HG02642 (cell line): ENCODE results near the gene CDADC1.

ENCODE experiments used
- ATAC-seq: cut with Tn5 transposase; IDR thresholded peaks from one replicate; pipeline ENCODE4 v1.9.1; 2021; ENCODE audit warnings: mild to moderate bottlenecking; ENCODE audit not compliant: unreplicated experiment, poor library complexity

CDADC1 gene

DNA sequence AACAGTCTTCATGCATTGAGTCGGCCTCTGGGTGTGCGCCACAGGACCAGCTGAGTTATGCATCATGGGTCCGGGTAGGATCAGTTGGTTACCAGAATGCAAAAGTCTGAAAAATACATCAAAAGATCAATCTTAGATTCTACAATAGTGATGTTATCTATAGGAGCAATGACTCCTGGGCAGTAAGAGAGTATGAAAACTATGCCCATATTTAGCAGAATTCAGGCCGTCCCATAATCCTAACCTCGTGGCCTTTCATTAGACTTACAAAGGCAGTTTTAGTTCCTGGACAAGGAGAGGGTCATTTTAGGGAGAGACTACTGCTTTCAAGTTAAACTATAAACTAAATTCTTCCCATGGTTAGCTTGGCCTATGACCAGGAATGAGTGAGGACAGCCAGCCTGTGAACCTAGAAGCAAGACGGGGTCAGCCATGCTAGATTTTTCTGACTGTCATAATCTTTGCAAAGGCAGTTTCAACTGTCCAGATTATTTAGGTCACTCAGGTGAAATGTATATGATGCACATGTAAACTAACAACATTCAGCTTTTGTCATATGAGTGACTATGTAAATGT is 11.8 kb upstream of the CDADC1 start:
- ATAC-seq, result no peak

- ATAC-seq, result no peak
Observed at GRCh38 chr13:49238621-49239020, 9.1 kb upstream of the CDADC1 start.

DNA sequence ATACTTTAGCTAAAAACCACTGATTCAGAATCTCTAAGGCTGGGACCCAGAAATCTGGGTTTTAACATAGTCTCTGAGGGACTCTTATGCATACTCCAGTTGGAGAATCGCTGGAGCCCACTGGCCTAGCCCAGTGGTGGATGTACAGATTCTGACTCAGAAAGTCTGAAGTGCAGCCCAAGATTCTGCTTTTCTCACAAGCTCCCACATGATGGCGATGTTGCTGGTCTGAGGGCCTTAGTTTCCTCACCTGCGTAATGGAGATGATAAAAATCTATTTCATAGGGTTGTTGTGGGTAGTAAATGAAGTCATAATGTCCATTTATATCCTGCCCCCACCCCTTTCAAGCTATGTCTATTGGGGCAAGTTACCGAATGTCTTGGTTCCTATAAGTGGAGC is 7.7 kb upstream of the CDADC1 start:
- ATAC-seq, result no peak

DNA sequence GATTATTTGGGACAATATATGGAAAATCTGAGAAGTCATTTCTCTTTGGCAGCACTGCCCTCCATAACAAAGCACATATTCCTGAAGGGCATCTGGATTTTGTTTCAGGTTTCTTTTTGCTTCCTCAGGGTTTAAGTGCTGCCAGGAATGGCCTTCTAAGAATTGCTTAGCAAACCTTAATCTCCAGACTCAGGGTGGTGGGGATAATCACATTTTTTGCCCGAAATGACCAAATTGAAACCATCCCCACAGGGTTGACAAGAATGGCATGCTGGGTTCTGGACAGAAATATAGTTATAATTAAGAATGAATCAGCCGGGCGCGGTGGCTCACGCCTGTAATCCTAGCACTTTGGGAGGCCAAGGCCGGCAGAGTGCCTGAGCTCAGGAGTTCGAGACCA is 6.4 kb upstream of the CDADC1 start:
- no peak for ATAC-seq

DNA sequence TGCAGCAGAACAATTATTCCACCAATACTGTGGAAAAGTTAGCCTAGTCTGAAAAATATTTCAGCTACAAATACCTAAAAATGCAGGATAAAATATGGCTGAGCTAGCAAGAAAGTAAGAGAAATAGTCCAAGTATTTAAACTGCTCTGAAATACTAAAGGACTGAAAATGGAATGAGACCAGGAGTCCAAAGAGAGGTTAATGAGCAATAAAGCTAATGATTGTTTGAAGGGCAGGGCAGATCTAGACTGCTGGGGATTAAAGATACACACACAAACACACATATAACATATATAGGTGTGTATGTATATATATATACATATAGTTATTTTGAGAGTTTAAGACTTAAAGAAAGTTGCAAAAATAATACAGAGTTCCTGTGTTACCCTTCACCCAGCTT is 2.6 kb upstream of the CDADC1 start:
- no peak for ATAC-seq

- ATAC-seq, result peak; percentile 49
Observed at GRCh38 chr13:49246850-49247642, 679 bp upstream of the CDADC1 start.

- no peak for ATAC-seq
Observed at GRCh38 chr13:49248622-49249002, 887 bp downstream of the CDADC1 start.

DNA sequence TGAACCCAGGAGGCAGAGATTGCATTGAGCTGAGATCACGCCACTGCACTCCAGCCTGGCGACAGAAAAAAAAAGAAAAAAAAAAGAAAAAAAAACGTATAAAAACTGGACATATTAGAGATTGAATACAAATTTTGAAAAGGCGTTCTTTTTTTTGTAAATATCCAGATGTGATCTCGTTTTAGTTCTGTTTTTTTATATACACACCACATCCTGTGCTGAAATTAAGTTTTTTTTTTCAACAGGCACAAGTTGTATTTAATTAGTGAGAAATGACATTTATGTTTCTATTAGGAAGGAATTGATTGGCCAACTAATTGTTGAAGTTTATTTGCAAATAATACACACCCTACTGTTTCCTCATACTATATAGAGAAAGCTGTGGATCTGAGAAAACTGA is 3.6 kb downstream of the CDADC1 start:
- no peak for ATAC-seq

- ATAC-seq, result no peak
Observed at GRCh38 chr13:49253310-49253709, 5.6 kb downstream of the CDADC1 start.

DNA sequence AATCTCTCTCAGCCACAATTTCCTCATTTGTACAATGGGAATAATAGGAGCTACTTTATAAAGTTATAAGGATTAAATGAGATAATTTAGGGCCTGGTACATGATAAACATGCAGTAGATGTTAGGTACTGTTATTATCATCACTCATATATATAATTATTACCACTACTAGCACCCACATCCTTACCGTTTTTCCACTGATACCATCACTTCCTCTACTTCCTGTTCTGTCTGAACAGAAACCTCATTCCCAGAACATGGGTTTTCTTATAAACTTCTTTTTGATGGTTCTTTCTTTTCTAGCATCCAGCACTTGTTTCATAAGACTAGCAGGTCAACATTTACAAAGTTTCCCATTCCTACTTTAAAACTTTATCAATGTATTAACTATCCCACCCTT is 6.3 kb downstream of the CDADC1 start:
- ATAC-seq, result no peak

- ATAC-seq, result no peak
Observed at GRCh38 chr13:49256841-49257240, 9.1 kb downstream of the CDADC1 start.

DNA sequence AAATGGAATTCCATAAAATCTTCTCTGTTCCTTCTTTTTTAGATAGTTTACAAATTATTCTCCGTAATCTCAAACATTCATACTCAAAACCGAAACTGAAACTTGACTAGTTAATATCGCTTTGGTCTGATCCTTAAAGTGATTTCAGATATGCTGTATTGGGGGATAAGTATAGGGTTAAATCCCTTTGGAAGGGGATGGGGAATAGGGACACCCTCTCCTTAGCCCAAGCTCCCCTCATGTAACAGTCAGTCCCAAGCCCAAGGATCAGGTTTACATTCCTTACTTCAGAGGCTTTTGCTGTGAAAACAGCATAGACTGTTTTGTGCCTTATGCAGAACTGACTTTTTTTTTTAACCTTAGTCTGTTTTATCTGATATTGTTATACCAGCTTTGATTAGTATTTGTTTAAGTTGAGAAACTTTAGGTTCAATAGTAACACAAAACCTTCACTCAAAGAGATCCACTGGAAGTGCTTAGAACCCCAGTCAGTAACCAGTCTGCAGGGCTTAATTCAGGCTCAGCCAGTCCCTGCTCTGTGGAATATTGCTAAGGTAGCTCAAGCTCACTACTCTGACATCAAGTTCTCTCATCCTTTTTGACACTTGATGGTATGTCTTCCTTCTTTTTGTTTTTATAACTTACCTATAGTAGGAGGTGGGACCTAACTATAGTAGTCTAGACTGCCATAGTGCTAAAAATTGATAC is 10.5 kb downstream of the CDADC1 start:
- no peak for ATAC-seq

- no peak for ATAC-seq
Observed at GRCh38 chr13:49259586-49259985, 11.9 kb downstream of the CDADC1 start.

DNA sequence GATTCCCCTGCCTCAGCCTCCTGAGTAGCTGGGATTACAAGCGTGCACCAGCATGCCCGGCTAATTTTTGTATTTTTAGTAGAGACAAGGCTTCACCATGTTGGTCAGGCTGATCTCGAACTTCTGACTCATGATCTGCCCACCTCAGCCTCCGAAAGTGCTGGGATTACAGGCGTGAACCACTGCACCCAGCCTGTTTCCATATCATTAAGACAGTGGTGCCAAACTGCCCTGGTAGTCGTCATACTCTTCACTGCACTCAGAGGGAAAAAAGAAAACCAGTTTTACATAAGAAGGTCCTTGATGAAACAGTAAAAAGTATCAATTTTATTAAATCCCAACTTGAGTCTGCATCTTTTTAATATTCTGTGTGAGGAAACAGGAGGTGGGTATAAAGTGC is 14.9 kb downstream of the CDADC1 start:
- no peak for ATAC-seq

DNA sequence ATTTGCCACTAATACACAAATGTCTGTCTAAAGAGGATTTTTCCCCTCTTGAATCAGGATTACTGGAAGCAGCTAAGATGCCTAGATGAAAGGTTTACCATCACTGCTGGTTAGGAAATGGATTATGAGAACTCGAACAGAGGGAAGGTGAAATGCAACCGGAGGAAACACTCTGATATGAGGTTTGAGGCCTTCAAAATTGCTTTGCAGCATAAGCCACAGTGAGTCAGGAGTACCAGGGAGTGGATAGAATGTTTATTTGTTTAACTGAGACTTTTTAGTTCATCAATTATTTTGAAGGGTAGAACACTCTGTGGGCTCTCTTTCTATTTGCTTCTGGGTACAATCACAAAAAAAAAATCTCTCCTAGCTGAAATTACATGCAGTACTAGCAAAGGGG is 18.1 kb downstream of the CDADC1 start:
- ATAC-seq, result no peak

DNA sequence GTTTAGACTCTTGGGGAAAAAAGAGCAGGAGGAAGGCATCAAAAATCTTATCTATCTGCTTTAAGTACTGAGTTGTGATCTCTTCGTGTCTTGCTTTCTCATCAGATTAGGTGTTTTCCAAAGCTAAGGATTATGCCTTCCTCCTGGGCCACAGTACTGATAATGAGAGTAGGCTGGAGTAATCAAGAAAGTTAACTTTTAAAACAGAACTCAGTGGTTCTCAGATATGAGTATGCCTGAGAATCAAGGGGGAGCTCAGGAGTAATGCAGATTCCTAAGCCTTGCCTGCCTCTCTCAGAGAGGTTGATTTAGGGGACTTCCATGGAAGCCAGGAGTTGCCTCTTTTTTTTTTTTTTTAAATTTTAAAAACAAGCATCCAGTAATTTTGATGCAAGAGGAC is 23.5 kb downstream of the CDADC1 start:
- ATAC-seq, result no peak

GRCh38 chr13:49272296-49272695 is 24.6 kb downstream of the CDADC1 start:
- no peak for ATAC-seq

- no peak for ATAC-seq
Observed at GRCh38 chr13:49278211-49278610, 30.5 kb downstream of the CDADC1 start.

DNA sequence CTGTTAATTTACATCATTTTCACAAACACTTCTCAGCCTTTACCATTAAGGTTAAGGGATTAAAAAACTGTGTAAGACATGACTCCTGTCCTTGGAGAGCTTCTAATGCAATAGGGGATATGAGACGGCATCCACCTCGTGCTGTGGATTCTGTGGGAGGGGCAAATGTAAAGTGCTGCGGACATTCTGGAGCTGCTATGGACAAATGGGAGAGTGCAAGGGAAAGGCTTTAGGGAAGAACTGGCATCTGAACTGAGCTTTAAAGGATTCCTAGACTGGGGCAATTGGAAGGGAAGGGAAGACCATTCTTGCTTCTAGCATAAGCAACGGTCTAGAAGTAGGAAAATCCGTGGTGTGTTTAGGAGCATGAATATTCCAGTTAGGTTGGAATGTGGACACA is 31.4 kb downstream of the CDADC1 start:
- no peak for ATAC-seq

DNA sequence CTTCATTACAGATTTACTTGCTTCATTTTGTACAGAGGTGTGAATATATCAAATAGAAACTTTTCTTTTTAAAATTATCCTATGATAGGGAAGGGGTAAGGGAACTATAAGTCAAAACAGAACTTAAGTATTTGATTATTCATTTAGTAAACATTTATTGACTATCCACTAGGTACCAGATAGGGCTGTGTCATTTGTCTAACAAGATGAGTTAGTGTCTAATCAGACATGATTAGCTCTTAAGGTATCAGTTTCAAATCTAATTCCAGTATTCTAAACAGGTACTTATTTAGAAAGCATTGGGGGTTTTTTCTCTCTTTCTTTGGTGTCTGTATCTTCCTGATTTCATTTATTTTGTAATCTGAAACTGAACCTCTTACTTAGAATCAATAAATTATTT is 32.2 kb downstream of the CDADC1 start:
- no peak for ATAC-seq

DNA sequence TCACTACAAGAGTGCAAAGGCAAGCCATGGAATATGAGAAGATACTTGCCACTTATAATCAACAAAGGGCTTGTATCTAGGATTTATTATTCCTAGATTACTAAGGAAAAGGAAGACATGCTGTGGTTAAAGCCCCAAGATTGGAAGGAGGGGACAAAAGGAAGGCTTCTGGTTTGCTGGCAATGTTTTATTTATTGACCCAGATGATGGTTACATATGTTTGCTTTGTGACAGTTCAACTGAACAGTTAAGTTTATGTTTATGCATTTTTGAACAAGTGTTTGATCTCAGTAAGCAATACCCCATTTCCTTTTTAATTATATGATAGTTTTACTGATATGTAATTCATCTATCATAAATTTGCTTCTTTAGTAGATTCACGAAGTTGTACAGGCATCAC is 40.3 kb downstream of the CDADC1 start:
- ATAC-seq, result no peak

DNA sequence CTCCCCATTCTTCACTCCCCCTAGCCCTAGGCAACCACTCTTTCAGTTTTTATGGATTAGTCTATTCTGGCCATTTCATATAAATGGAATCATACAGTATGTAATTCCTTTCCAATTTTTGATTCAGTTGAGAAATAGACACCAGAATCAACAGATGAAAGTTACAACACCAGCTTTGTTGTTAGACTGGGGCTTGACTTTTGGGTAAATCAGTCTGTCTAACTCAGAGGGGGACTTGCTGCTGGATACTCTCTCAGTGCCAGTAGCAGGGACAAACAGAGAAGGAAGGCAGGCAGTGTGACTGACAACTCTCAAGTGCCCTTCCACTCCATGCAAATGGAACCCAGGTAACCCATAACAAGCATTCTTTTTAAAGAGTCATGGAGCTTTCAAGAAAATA is 40.7 kb downstream of the CDADC1 start:
- no peak for ATAC-seq
